Testis (tissue), 2 donors: ENCODE data around the gene PRKN.

Experiments used
- POLR2A ChIP-seq: fragments of 450-650 bp; IDR thresholded peaks from one replicate; pipeline ENCODE4 v1.6.1; 2017; ENCODE audit warnings: antibody characterized with exemption, mild to moderate bottlenecking, moderate library complexity
- TF ChIP-seq, protein P1 (sequence below), 3 experiments: fragments of 450-650 bp in 2 of 3; fragments of 200-600 bp in 1 of 3; sonication (generic) in 1 of 3; IDR thresholded peaks; one replicate each; pipeline ENCODE4 v1.5.1; 2016 to 2019; ENCODE audit warnings: antibody characterized with exemption in 3 of 3, mild to moderate bottlenecking in 2 of 3, moderate library complexity in 1 of 3

DNA sequence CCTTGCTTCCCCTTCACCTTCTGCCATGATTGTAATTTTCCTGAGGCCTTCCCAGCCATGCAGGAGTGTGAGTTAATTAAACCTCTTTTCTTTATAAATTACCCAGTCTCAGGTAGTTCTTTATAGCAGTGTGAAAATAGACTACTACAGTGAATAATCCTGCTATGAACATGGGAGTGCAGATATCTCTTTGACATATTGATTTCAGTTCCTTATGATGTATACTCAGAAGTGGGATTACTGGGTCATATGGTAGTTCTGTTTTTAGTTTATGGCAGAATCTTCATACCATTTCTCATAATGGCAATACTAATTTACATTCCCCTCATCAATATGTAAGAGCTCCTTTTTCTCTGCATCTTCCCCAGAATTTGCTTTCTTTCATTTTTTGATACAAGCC, 26.2 kb upstream of the PRKN start:
- TF ChIP-seq, protein P1, sequence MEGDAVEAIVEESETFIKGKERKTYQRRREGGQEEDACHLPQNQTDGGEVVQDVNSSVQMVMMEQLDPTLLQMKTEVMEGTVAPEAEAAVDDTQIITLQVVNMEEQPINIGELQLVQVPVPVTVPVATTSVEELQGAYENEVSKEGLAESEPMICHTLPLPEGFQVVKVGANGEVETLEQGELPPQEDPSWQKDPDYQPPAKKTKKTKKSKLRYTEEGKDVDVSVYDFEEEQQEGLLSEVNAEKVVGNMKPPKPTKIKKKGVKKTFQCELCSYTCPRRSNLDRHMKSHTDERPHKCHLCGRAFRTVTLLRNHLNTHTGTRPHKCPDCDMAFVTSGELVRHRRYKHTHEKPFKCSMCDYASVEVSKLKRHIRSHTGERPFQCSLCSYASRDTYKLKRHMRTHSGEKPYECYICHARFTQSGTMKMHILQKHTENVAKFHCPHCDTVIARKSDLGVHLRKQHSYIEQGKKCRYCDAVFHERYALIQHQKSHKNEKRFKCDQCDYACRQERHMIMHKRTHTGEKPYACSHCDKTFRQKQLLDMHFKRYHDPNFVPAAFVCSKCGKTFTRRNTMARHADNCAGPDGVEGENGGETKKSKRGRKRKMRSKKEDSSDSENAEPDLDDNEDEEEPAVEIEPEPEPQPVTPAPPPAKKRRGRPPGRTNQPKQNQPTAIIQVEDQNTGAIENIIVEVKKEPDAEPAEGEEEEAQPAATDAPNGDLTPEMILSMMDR (IDR thresholded peaks at IDR 0.05) = no peak
- TF ChIP-seq POLR2A = no peak
